H1 (cell line): ENCODE data around the gene ARHGEF19.

Experiments
- ATF2 ChIP-seq: IDR thresholded peaks from 2 replicates; pipeline ENCODE4 v1.6.1; 2012; ENCODE audit warnings: low read length, inconsistent platforms
- CEBPB ChIP-seq: IDR thresholded peaks from 2 replicates; pipeline ENCODE4 v1.6.1; 2012; ENCODE audit warnings: low read depth, low read length
- CREB1 ChIP-seq: IDR thresholded peaks from 2 replicates; pipeline ENCODE4 v1.6.1; 2012; ENCODE audit warnings: inconsistent platforms
- CTCF ChIP-seq, 3 experiments: IDR thresholded peaks; 1 replicate in 2 of 3; 2 replicates in 1 of 3; pipeline versions ENCODE4 v1.5.1 to v1.6.1; 2011; ENCODE audit warnings: low read length in 3 of 3, mild to moderate bottlenecking in 3 of 3, inconsistent platforms in 2 of 3, low read depth in 1 of 3, moderate library complexity in 1 of 3; ENCODE audit not compliant: insufficient read depth in 1 of 3; ENCODE audit errors: control extremely low read depth in 1 of 3
- EZH2 ChIP-seq: fragments of 200-600 bp; sonication (generic); IDR thresholded peaks from 2 replicates; pipeline ENCODE4 v1.7.1; 2012; ENCODE audit warnings: low read depth, mild to moderate bottlenecking, moderate library complexity, low read length, inconsistent platforms; ENCODE audit not compliant: severe bottlenecking
- JUN ChIP-seq: IDR thresholded peaks from 2 replicates; pipeline ENCODE4 v1.6.1; 2011; ENCODE audit warnings: low read depth, mild to moderate bottlenecking, improper control_type of control experiment, low read length
- KDM5A ChIP-seq: fragments of 200-600 bp; IDR thresholded peaks from 2 replicates; pipeline ENCODE4 v1.7.1; 2012; ENCODE audit warnings: mild to moderate bottlenecking, low read length, inconsistent platforms, mixed read lengths
- MAX ChIP-seq: IDR thresholded peaks from 2 replicates; pipeline ENCODE4 v1.6.1; 2012; ENCODE audit warnings: inconsistent platforms
- POLR2A ChIP-seq, 2 experiments: IDR thresholded peaks; 1 replicate in 1 of 2; 2 replicates in 1 of 2; pipeline ENCODE4 v1.6.1; 2011; ENCODE audit warnings: low read depth in 2 of 2, low read length in 2 of 2, mild to moderate bottlenecking in 2 of 2; ENCODE audit errors: control extremely low read depth in 1 of 2
- POLR2AphosphoS5 ChIP-seq: IDR thresholded peaks from 2 replicates; pipeline ENCODE4 v1.6.1; 2011; ENCODE audit warnings: low read depth, low read length
- SUZ12 ChIP-seq: fragments of 200-600 bp; sonication (generic); IDR thresholded peaks from 2 replicates; pipeline ENCODE4 v1.6.1; 2012; ENCODE audit warnings: mild to moderate bottlenecking, inconsistent platforms, low read length, moderate library complexity, mixed read lengths
- TAF1 ChIP-seq: IDR thresholded peaks from 2 replicates; pipeline ENCODE4 v1.6.1; 2011; ENCODE audit warnings: mild to moderate bottlenecking, low read depth, low read length
- YY1 ChIP-seq: IDR thresholded peaks from 2 replicates; pipeline ENCODE4 v1.6.1; 2011; ENCODE audit warnings: low read depth, mild to moderate bottlenecking, low read length
- ZNF274 ChIP-seq: IDR thresholded peaks from 2 replicates; pipeline ENCODE4 v1.7.0; 2012; ENCODE audit warnings: low read length, borderline replicate concordance; ENCODE audit errors: extremely low read depth

GRCh38 chr1:16204634-16205333 is 7.7 kb downstream of the ARHGEF19 start:
- TF ChIP-seq MAX (no peak), CTCF (IDR thresholded peaks at IDR 0.05; ENCODE audit: control extremely low read depth in 1 of 3, insufficient read depth in 1 of 3, low read depth in 1 of 3, low read length in 3 of 3) (peak; percentile 68 to 82 (median 71)), SUZ12 (no peak), CREB1 (no peak), KDM5A (no peak), POLR2A (IDR thresholded peaks at IDR 0.05; ENCODE audit: control extremely low read depth in 1 of 2, low read depth in 2 of 2, low read length in 2 of 2) (no peak), ZNF274 (no peak), YY1 (no peak), JUN (no peak), TAF1 (no peak), POLR2AphosphoS5 (no peak; the same call in 1 of the 2 replicates), EZH2 (no peak), CEBPB (no peak), ATF2 (no peak)
